GM12878 (cell line): ENCODE results near the gene S100A16. TPM values are rescaled to one million over a fixed set of nuclear protein-coding genes. Genes with fewer than 3 reads are reported as not detected.

ENCODE experiments used
- ATAC-seq: fragments of 200-7000 bp; cut with Tn5 transposase; 3 replicates; pipeline ENCODE4 v1.9.1; 2020; ENCODE audit warnings: mild to moderate bottlenecking, moderate library complexity
- BruUV-seq: library from RNA; stranded (reverse); fragments of 400-500 nt; replicated peaks from 2 replicates; lab custom pipeline; 2021; lab: Mats Ljungman, UMichigan
- CTCF ChIA-PET: fragments of 300-600 bp; sonication (Branson Sonifier 250); formaldehyde crosslinking; extraction: SDS; loops from one replicate; lab custom pipeline; 2021; ENCODE audit warnings: inconsistent platforms; lab: Yijun Ruan, JAX
- POLR2A ChIA-PET: fragments of 350-600 bp; formaldehyde crosslinking; extraction: SDS; loops from one replicate; lab custom pipeline; 2021; ENCODE audit warnings: inconsistent platforms; lab: Charles Lee
- RAD21 ChIA-PET: fragments of 300-600 bp; sonication (Branson Sonifier 250); formaldehyde crosslinking; loops from one replicate; lab custom pipeline; 2023; ENCODE audit warnings: antibody characterized with exemption; ENCODE audit not compliant: unreplicated experiment; lab: Charles Lee
- SMC1A ChIA-PET: fragments of 300-600 bp; sonication (Branson Sonifier 250); formaldehyde crosslinking; loops from one replicate; lab custom pipeline; 2023; ENCODE audit not compliant: unreplicated experiment, uncharacterized antibody; lab: Charles Lee
- DNase-seq: peaks from one replicate; pipeline ENCODE4 v3.0.0-alpha.2; 2011; ENCODE audit warnings: low read depth, low spot score
- FAIRE-seq: peaks from 3 replicates; lab custom pipeline; 2011; peaks lifted over from hg19 to GRCh38; lab: Jason Lieb, UNC
- H2AFZ ChIP-seq: 2 replicates; pipeline ENCODE4 v1.6.0; 2011; ENCODE audit warnings: low read depth, low read length, control low read depth; ENCODE audit not compliant: control insufficient read depth
- H3K27ac ChIP-seq: 2 replicates; pipeline ENCODE4 v1.5.1; 2011; ENCODE audit warnings: control low read depth; ENCODE audit not compliant: control insufficient read depth, insufficient read depth
- H3K27me3 ChIP-seq, 2 experiments: replicated peaks in 1 of 2; 2 replicates each; pipeline versions ENCODE4 v1.6.0 to v1.6.1; 2011; ENCODE audit warnings: low read length in 1 of 2; ENCODE audit not compliant: control insufficient read depth in 2 of 2, insufficient read depth in 2 of 2
- H3K36me3 ChIP-seq, 2 experiments: 2 replicates each; pipeline ENCODE4 v1.5.1; 2011; ENCODE audit warnings: low read length in 1 of 2; ENCODE audit not compliant: control insufficient read depth in 2 of 2, insufficient read depth in 2 of 2
- H3K4me1 ChIP-seq: 2 replicates; pipeline ENCODE4 v1.6.1; 2011; ENCODE audit warnings: mild to moderate bottlenecking, low read length, moderate library complexity, mixed read lengths; ENCODE audit not compliant: control insufficient read depth, insufficient read depth
- H3K4me2 ChIP-seq: 2 replicates; pipeline ENCODE4 v1.6.0; 2011; ENCODE audit warnings: control low read depth; ENCODE audit not compliant: control insufficient read depth, insufficient read depth
- H3K4me3 ChIP-seq: fragments of 200-600 bp; sonication (generic); 2 replicates; pipeline ENCODE4 v1.5.1; 2016
- H3K79me2 ChIP-seq: 2 replicates; pipeline ENCODE4 v1.6.0; 2011; ENCODE audit warnings: low read length; ENCODE audit not compliant: control insufficient read depth, insufficient read depth
- H3K9ac ChIP-seq: 2 replicates; pipeline ENCODE4 v1.8.0; 2011; ENCODE audit warnings: low read length, control low read depth, mixed read lengths; ENCODE audit not compliant: control insufficient read depth, insufficient read depth
- H3K9me3 ChIP-seq: replicated peaks from 3 replicates; pipeline ENCODE4 v1.5.1; 2011; ENCODE audit warnings: mild to moderate bottlenecking, low read length; ENCODE audit not compliant: control insufficient read depth, insufficient read depth
- H4K20me1 ChIP-seq: 2 replicates; pipeline ENCODE4 v1.6.0; 2011; ENCODE audit not compliant: control insufficient read depth, insufficient read depth
- KAT2A ChIP-seq: conservative IDR thresholded peaks from 2 replicates; pipeline ENCODE4 v1.6.1; 2011; ENCODE audit warnings: low read depth, low read length; ENCODE audit not compliant: control insufficient read depth
- POLR2AphosphoS2 ChIP-seq: IDR thresholded peaks from 2 replicates; pipeline ENCODE4 v1.6.1; 2011; ENCODE audit warnings: low read depth, mild to moderate bottlenecking, low read length, improper control_type of control experiment, moderate library complexity
- SPI1 ChIP-seq: IDR thresholded peaks from 2 replicates; pipeline ENCODE4 v1.6.1; 2011; ENCODE audit warnings: low read depth, mild to moderate bottlenecking, low read length, moderate library complexity, borderline replicate concordance; ENCODE audit not compliant: insufficient read depth
- ZNF274 ChIP-seq: IDR thresholded peaks from one replicate; pipeline ENCODE4 v1.8.0; 2011; ENCODE audit not compliant: insufficient read length, insufficient read depth
- ZZZ3 ChIP-seq: IDR thresholded peaks from 2 replicates; pipeline ENCODE4 v1.6.1; 2011; ENCODE audit warnings: low read depth; ENCODE audit not compliant: control insufficient read depth, insufficient read length
- WGBS: methylation state at CpG from one replicate; pipeline ENCODE4 v1.1.6; 2016; ENCODE audit warnings: low lambda C conversion rate; ENCODE audit not compliant: insufficient replicate concordance, insufficient coverage; ENCODE audit errors: missing lambda C conversion rate; 5-methylcytosine and 5-hydroxymethylcytosine counted together
- in situ Hi-C: fragments of 300-500 bp; cut with MboI; formaldehyde crosslinking; loops from 9 replicates; pipeline ENCODE4 v1.14.3; 2018; ENCODE audit warnings: mixed read lengths
- intact Hi-C: fragments of 100-400 bp; cut with micrococcal nuclease; formaldehyde crosslinking; loops from one replicate; pipeline ENCODE4 v1.14.2; 2022; ENCODE audit not compliant: unreplicated experiment
- polyA plus RNA-seq, 11 experiments: library from polyadenylated mRNA; depleted of rRNA in 4 of 11; unstranded in 6 of 11; stranded (reverse) in 5 of 11; fragments of >200 nt; fragmentation: Nextera tagmentation in 4 of 11; fragmentation: Illumina TruSeq in 1 of 11; extraction: Ambion mirVana in 4 of 11; extraction: Trizol in 1 of 11; gene quantifications; 1 replicate in 1 of 11; 2 replicates in 10 of 11; pipeline versions ENCODE4 v1.2.1 to v1.2.3, GENCODE V29; 2011 to 2016; ENCODE audit warnings: inconsistent platforms in 2 of 11, missing spikeins in 2 of 11, low read depth in 1 of 11
- total RNA-seq, 4 experiments: library from RNA; depleted of rRNA in 3 of 4; stranded (reverse); fragments of >200 nt in 3 of 4; fragmentation: Illumina TruSeq in 1 of 4; extraction: Trizol in 1 of 4; gene quantifications; 2 replicates each; pipeline versions ENCODE4 v1.2.1 to v1.2.3, GENCODE V29; 2013 to 2021
- TF ChIP-seq, protein P1 (sequence below): fragments of 450-650 bp; IDR thresholded peaks from 2 replicates; pipeline ENCODE4 v1.6.1; 2017; ENCODE audit warnings: low read depth, mild to moderate bottlenecking, moderate library complexity
- TF ChIP-seq, protein P2 (sequence below), 3 experiments: IDR thresholded peaks in 2 of 3; conservative IDR thresholded peaks in 1 of 3; 2 replicates each; pipeline ENCODE4 v1.5.1; 2011; ENCODE audit warnings: low read depth in 3 of 3, low read length in 3 of 3, mild to moderate bottlenecking in 3 of 3, control low read depth in 2 of 3, moderate library complexity in 2 of 3, inconsistent platforms in 1 of 3, mixed read lengths in 1 of 3; ENCODE audit not compliant: control insufficient read depth in 2 of 3, insufficient read depth in 1 of 3; ENCODE audit errors: extremely low read depth in 1 of 3
- TF ChIP-seq, protein P3 (sequence below): fragments of 450-650 bp; IDR thresholded peaks from 2 replicates; pipeline ENCODE4 v1.6.1; 2017; ENCODE audit warnings: mild to moderate bottlenecking, moderate library complexity

S100A16 gene
- total and polyA plus RNA-seq, 10 of the 15 experiments (the other 5 are each of a cell fraction or from before 2014, with no cell fraction given): 0.14 to 0.51 (median 0.25) TPM; not detected in 6

DNA sequence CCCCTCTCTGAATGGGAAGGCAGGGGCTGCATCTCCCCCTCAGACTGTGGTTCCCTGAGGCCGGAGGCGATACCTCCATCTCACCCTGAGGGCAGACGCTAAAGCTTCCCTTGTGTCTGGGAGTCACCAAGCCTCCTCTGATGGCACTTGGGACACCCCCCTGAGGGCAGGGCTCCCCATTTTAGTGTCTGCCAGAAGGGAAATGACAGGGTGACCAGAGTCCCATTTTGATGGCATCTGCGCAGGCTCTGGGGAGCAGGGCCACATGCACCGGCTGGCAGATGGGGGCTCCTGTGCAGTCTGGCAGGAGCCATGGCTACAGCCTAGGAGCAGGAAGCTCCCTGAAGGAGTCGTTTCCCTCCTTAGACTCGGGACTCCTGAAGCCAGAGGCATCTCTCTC lies 48.9 kb downstream of the S100A16 start:
- POLR2A ChIA-PET: interaction anchor here (0.6 to 4.1 kb wide), 3 partner anchors 19 to 323 kb away, joined by 3 to 34 read pairs (median 5); partner anchors contain the start of gene S100A4
- Histone ChIP-seq H2AFZ (no peak overlapping the region), H4K20me1 (no peaks in the 10 kb centered on the region), H3K27me3 (no peaks in the 10 kb centered on the region), H3K9ac (no peak overlapping the region), H3K27ac (no peak overlapping the region), H3K4me2 (no peak overlapping the region), H3K79me2 (no peaks in the 10 kb centered on the region), H3K4me1 (peaks cover 15% of the 10 kb centered on the region), H3K9me3 (no peaks in the 10 kb centered on the region), H3K4me3 (no peak overlapping the region), H3K36me3 (no peaks in the 10 kb centered on the region)
- RAD21 ChIA-PET: interaction anchor here (0.6 to 1.6 kb wide), 4 partner anchors 9 to 730 kb away, joined by 3 to 4 read pairs (median 3); no protein-coding TSS in a partner anchor
- TF ChIP-seq SPI1 (no peak), ZZZ3 (no peak), KAT2A (no peak), POLR2AphosphoS2 (no peak), ZNF274 (no peak)
- TF ChIP-seq, protein P1, sequence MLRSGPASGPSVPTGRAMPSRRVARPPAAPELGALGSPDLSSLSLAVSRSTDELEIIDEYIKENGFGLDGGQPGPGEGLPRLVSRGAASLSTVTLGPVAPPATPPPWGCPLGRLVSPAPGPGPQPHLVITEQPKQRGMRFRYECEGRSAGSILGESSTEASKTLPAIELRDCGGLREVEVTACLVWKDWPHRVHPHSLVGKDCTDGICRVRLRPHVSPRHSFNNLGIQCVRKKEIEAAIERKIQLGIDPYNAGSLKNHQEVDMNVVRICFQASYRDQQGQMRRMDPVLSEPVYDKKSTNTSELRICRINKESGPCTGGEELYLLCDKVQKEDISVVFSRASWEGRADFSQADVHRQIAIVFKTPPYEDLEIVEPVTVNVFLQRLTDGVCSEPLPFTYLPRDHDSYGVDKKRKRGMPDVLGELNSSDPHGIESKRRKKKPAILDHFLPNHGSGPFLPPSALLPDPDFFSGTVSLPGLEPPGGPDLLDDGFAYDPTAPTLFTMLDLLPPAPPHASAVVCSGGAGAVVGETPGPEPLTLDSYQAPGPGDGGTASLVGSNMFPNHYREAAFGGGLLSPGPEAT: no peak
- TF ChIP-seq, protein P2, sequence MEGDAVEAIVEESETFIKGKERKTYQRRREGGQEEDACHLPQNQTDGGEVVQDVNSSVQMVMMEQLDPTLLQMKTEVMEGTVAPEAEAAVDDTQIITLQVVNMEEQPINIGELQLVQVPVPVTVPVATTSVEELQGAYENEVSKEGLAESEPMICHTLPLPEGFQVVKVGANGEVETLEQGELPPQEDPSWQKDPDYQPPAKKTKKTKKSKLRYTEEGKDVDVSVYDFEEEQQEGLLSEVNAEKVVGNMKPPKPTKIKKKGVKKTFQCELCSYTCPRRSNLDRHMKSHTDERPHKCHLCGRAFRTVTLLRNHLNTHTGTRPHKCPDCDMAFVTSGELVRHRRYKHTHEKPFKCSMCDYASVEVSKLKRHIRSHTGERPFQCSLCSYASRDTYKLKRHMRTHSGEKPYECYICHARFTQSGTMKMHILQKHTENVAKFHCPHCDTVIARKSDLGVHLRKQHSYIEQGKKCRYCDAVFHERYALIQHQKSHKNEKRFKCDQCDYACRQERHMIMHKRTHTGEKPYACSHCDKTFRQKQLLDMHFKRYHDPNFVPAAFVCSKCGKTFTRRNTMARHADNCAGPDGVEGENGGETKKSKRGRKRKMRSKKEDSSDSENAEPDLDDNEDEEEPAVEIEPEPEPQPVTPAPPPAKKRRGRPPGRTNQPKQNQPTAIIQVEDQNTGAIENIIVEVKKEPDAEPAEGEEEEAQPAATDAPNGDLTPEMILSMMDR (IDR thresholded peaks at IDR 0.05 in 2 of 3, conservative IDR thresholded peaks at IDR 0.05 in 1 of 3; ENCODE audit: control insufficient read depth in 2 of 3, extremely low read depth in 1 of 3, insufficient read depth in 1 of 3, low read depth in 3 of 3, low read length in 3 of 3): no peak
- TF ChIP-seq, protein P3, sequence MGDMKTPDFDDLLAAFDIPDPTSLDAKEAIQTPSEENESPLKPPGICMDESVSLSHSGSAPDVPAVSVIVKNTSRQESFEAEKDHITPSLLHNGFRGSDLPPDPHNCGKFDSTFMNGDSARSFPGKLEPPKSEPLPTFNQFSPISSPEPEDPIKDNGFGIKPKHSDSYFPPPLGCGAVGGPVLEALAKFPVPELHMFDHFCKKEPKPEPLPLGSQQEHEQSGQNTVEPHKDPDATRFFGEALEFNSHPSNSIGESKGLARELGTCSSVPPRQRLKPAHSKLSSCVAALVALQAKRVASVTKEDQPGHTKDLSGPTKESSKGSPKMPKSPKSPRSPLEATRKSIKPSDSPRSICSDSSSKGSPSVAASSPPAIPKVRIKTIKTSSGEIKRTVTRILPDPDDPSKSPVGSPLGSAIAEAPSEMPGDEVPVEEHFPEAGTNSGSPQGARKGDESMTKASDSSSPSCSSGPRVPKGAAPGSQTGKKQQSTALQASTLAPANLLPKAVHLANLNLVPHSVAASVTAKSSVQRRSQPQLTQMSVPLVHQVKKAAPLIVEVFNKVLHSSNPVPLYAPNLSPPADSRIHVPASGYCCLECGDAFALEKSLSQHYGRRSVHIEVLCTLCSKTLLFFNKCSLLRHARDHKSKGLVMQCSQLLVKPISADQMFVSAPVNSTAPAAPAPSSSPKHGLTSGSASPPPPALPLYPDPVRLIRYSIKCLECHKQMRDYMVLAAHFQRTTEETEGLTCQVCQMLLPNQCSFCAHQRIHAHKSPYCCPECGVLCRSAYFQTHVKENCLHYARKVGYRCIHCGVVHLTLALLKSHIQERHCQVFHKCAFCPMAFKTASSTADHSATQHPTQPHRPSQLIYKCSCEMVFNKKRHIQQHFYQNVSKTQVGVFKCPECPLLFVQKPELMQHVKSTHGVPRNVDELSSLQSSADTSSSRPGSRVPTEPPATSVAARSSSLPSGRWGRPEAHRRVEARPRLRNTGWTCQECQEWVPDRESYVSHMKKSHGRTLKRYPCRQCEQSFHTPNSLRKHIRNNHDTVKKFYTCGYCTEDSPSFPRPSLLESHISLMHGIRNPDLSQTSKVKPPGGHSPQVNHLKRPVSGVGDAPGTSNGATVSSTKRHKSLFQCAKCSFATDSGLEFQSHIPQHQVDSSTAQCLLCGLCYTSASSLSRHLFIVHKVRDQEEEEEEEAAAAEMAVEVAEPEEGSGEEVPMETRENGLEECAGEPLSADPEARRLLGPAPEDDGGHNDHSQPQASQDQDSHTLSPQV: no peak
- ATAC-seq (no peak), DNase-seq (no peak), FAIRE-seq (no peak)
- BruUV-seq: no TSS peak
- SMC1A ChIA-PET: interaction anchor here (1.0 to 4.0 kb wide), 4 partner anchors 19 to 70 kb away, joined by 3 to 18 read pairs (median 10); partner anchors contain the start of genes CHTOP and S100A4
- intact Hi-C loops: no loop called here
- 83% methylated on average over 7 of the region's 7 CpGs for WGBS
- CTCF ChIA-PET: interaction anchor here (0.7 to 8.3 kb wide), 3 partner anchors 30 to 70 kb away, joined by 3 to 113 read pairs (median 21); partner anchors contain the start of genes CHTOP and S100A6
- in situ Hi-C loops: loop anchor here (5.0 kb wide), 1 partner anchor 57 kb away; no protein-coding TSS in a partner anchor
